ENCODE results near the gene PCDHGB6. TPM values are rescaled to one million over a fixed set of nuclear protein-coding genes. Genes with fewer than 3 reads are reported as not detected.
"Not testable (repeated sequence)": the region's sequence is repeated elsewhere in the genome, so short reads cannot be mapped to it uniquely, and the experiment has no call there.

Gene PCDHGB6
- total and polyA plus RNA-seq, 4 donors: 1.1 to 11.6 (median 4.1) TPM

DNA sequence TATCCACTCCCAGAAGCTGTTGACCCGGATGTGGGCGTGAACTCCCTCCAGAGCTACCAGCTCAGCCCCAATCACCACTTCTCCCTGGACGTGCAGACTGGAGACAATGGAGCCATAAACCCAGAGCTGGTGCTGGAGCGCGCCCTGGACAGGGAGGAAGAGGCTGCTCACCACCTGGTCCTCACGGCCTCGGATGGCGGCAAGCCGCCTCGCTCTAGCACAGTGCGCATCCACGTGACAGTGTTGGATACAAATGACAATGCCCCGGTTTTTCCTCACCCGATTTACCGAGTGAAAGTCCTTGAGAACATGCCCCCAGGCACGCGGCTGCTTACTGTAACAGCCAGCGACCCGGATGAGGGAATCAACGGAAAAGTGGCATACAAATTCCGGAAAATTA lies 14.6 kb upstream of the PCDHGB6 start:
- TF ChIP-seq, protein P1, sequence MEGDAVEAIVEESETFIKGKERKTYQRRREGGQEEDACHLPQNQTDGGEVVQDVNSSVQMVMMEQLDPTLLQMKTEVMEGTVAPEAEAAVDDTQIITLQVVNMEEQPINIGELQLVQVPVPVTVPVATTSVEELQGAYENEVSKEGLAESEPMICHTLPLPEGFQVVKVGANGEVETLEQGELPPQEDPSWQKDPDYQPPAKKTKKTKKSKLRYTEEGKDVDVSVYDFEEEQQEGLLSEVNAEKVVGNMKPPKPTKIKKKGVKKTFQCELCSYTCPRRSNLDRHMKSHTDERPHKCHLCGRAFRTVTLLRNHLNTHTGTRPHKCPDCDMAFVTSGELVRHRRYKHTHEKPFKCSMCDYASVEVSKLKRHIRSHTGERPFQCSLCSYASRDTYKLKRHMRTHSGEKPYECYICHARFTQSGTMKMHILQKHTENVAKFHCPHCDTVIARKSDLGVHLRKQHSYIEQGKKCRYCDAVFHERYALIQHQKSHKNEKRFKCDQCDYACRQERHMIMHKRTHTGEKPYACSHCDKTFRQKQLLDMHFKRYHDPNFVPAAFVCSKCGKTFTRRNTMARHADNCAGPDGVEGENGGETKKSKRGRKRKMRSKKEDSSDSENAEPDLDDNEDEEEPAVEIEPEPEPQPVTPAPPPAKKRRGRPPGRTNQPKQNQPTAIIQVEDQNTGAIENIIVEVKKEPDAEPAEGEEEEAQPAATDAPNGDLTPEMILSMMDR (IDR thresholded peaks at IDR 0.05; ENCODE audit: control extremely low read depth, extremely low read depth): no peak
- 34 to 35% methylated on average over 21 of the region's 21 CpGs for WGBS, 2 donors
- Histone ChIP-seq H3K27ac (ENCODE audit: low read depth in 1 of 2, low read length in 1 of 2) (no peak overlapping the region), H3K27me3 (ENCODE audit: control insufficient read depth in 3 of 3, insufficient read depth in 3 of 3, low read length in 2 of 3) (peaks cover 0 to 2% (median 0%) of the 10 kb centered on the region in 3 donors), H3K9ac (ENCODE audit: insufficient read depth in 1 of 2, low read length in 2 of 2) (no peak overlapping the region), H3K4me3 (no peak overlapping the region), H3K36me3 (ENCODE audit: control insufficient read depth in 4 of 4, insufficient read depth in 4 of 4, low read length in 4 of 4) (peaks cover 0 to 17% (median 0%) of the 10 kb centered on the region in 4 donors), H3K9me3 (ENCODE audit: control insufficient read depth in 4 of 4, insufficient read depth in 3 of 4, low read length in 3 of 4) (peaks cover 3 to 44% (median 19%) of the 10 kb centered on the region in 4 donors), H3K4me1 (ENCODE audit: control insufficient read depth in 5 of 5, insufficient read depth in 5 of 5, low read length in 5 of 5) (no peaks in the 10 kb centered on the region)
- DNase-seq: no peak
- ATAC-seq (ENCODE audit: insufficient read depth, low FRiP score): no peak

DNA sequence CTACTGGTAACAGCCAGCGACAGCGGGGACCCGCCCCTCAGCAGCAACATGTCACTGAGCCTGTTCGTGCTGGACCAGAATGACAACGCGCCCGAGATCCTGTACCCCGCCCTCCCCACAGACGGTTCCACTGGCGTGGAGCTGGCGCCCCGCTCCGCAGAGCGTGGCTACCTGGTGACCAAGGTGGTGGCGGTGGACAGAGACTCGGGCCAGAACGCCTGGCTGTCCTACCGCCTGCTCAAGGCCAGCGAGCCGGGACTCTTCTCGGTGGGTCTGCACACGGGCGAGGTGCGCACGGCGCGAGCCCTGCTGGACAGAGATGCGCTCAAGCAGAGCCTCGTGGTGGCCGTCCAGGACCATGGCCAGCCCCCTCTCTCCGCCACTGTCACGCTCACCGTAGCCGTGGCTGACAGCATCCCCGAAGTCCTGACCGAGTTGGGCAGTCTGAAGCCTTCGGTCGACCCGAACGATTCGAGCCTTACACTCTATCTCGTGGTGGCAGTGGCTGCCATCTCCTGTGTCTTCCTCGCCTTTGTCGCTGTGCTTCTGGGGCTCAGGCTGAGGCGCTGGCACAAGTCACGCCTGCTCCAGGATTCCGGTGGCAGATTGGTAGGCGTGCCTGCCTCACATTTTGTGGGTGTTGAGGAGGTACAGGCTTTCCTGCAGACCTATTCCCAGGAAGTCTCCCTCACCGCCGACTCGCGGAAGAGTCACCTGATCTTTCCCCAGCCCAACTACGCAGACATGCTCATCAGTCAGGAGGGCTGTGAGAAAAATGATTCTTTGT lies 13.2 kb upstream of the PCDHGB6 start:
- H3K4me1 ChIP-seq (ENCODE audit: control insufficient read depth in 5 of 5, insufficient read depth in 5 of 5, low read length in 5 of 5); H3K27ac ChIP-seq (ENCODE audit: low read depth in 1 of 2, low read length in 1 of 2); ATAC-seq (ENCODE audit: insufficient read depth, low FRiP score); DNase-seq; H3K4me3 ChIP-seq; H3K27me3 ChIP-seq (ENCODE audit: control insufficient read depth in 3 of 3, insufficient read depth in 3 of 3, low read length in 2 of 3); H3K9ac ChIP-seq (ENCODE audit: insufficient read depth in 1 of 2, low read length in 2 of 2): not testable (repeated sequence)
- Histone ChIP-seq H3K36me3 (ENCODE audit: control insufficient read depth in 4 of 4, insufficient read depth in 4 of 4, low read length in 4 of 4) (peaks cover 0 to 16% (median 0%) of the 10 kb centered on the region in 4 donors), H3K9me3 (ENCODE audit: control insufficient read depth in 4 of 4, insufficient read depth in 3 of 4, low read length in 3 of 4) (peaks cover 3 to 39% (median 17%) of the 10 kb centered on the region in 4 donors)
- 34 to 36% methylated on average over 41 to 45 of the region's 53 CpGs for WGBS, 2 donors

DNA sequence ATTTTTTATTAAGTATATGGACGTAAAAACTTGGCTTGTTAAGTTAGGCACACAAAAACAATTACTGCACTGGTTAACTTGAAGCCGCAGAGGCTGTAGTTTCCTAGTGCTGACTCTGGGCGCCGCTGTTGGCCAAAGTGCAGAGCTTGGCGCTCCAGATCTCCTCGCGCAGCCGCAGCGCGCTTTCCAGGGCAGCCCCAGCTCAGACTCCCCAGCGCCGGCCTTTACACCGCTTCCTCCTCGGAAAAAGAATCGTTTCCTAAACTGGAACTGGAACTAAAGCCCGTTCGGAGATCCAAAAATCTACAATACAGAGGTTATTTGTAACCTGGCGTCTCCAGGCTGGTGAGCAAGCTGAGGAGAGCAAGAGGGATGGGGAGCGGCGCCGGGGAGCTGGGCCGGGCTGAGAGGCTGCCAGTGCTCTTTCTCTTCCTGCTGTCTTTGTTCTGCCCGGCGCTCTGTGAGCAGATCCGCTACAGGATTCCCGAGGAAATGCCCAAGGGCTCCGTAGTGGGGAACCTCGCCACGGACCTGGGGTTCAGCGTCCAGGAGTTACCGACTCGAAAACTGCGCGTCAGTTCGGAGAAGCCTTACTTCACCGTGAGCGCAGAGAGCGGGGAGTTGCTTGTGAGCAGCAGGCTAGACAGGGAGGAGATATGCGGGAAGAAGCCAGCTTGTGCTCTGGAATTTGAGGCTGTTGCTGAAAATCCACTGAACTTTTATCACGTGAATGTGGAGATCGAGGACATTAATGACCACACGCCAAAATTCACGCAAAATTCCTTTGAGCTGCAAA lies 9.9 kb upstream of the PCDHGB6 start, which contains the start of gene PCDHGB5:
Gene PCDHGB5, plus strand, starts transcription at position 192 of the 796 bp plus-strand sequence. Its CDS starts 181 bp downstream, at position 373.
- H3K9ac ChIP-seq (ENCODE audit: insufficient read depth in 1 of 2, low read length in 2 of 2); H3K27ac ChIP-seq (ENCODE audit: low read depth in 1 of 2, low read length in 1 of 2); H3K36me3 ChIP-seq (ENCODE audit: control insufficient read depth in 4 of 4, insufficient read depth in 4 of 4, low read length in 4 of 4); H3K4me1 ChIP-seq (ENCODE audit: control insufficient read depth in 5 of 5, insufficient read depth in 5 of 5, low read length in 5 of 5); H3K27me3 ChIP-seq (ENCODE audit: control insufficient read depth in 3 of 3, insufficient read depth in 3 of 3, low read length in 2 of 3); H3K4me3 ChIP-seq: not testable (repeated sequence)
- peaks cover 3 to 38% (median 22%) of the 10 kb centered on the region in 4 donors for H3K9me3 ChIP-seq (ENCODE audit: control insufficient read depth in 4 of 4, insufficient read depth in 3 of 4, low read length in 3 of 4)
- ATAC-seq (ENCODE audit: insufficient read depth, low FRiP score): peak; percentile 62
- peak in 2 of 3 donors; percentile 31 to 44 for DNase-seq
- TF ChIP-seq, protein P1 (IDR thresholded peaks at IDR 0.05; ENCODE audit: control extremely low read depth, extremely low read depth): peak; percentile 22
- WGBS, 2 donors: 5% methylated on average over 20 to 24 of the region's 43 CpGs

DNA sequence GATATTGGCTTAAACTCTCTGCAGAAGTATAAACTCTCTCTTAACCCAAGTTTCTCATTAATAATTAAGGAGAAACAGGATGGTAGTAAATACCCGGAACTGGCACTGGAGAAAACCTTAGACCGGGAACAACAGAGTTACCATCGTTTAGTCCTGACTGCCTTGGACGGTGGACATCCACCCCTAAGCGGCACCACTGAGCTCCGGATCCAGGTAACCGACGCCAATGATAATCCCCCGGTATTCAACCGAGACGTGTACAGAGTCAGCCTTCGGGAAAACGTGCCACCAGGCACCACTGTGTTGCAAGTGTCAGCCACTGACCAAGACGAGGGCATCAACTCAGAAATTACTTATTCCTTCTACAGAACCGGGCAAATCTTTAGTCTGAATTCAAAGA lies 9.2 kb upstream of the PCDHGB6 start:
- Histone ChIP-seq H3K36me3 (ENCODE audit: control insufficient read depth in 4 of 4, insufficient read depth in 4 of 4, low read length in 4 of 4) (peaks cover 0 to 5% (median 0%) of the 10 kb centered on the region in 4 donors), H3K27me3 (ENCODE audit: control insufficient read depth in 3 of 3, insufficient read depth in 3 of 3, low read length in 2 of 3) (no peaks in the 10 kb centered on the region), H3K4me3 (no peak overlapping the region), H3K27ac (ENCODE audit: low read depth in 1 of 2, low read length in 1 of 2) (no peak overlapping the region), H3K4me1 (ENCODE audit: control insufficient read depth in 5 of 5, insufficient read depth in 5 of 5, low read length in 5 of 5) (peaks cover 0 to 3% (median 0%) of the 10 kb centered on the region in 5 donors), H3K9me3 (ENCODE audit: control insufficient read depth in 4 of 4, insufficient read depth in 3 of 4, low read length in 3 of 4) (peaks cover 3 to 40% (median 24%) of the 10 kb centered on the region in 4 donors), H3K9ac (ENCODE audit: insufficient read depth in 1 of 2, low read length in 2 of 2) (no peak overlapping the region)
- 23 to 30% methylated on average over 15 of the region's 15 CpGs for WGBS, 2 donors
- TF ChIP-seq, protein P1 (IDR thresholded peaks at IDR 0.05; ENCODE audit: control extremely low read depth, extremely low read depth): no peak
- no peak for DNase-seq
- ATAC-seq (ENCODE audit: insufficient read depth, low FRiP score): no peak
